NCI-H345 treated with DMSO at 0.1 percent for 48 hours (cell line): ENCODE results near the gene MIPEP.
A peak's percentile ranks its signal among the peaks of the same experiment; 100 is the strongest.

Source experiments
- DNase-seq: peaks from one replicate; lab custom pipeline; 2025; ENCODE audit not compliant: unreplicated experiment; lab: John Stamatoyannopoulos, UW

Gene MIPEP

GRCh38 chr13:23722726-23723453 lies 166.3 kb downstream of the MIPEP start:
- peak; percentile 77 for DNase-seq

- DNase-seq, result no peak
Measured at GRCh38 chr13:23718996-23719395, 170.2 kb downstream of the MIPEP start.

- DNase-seq, result no peak
Measured at GRCh38 chr13:23716401-23716800, 172.8 kb downstream of the MIPEP start.

- DNase-seq, result no peak
Measured at GRCh38 chr13:23715762-23716235, 173.4 kb downstream of the MIPEP start.

GRCh38 chr13:23715092-23715761 lies 174.0 kb downstream of the MIPEP start:
- no peak for DNase-seq

GRCh38 chr13:23714672-23715071 lies 174.5 kb downstream of the MIPEP start:
- DNase-seq, result no peak

- no peak for DNase-seq
Measured at GRCh38 chr13:23711355-23711754, 177.8 kb downstream of the MIPEP start.

- no peak for DNase-seq
Measured at GRCh38 chr13:23710366-23710765, 178.8 kb downstream of the MIPEP start.

- no peak for DNase-seq
Measured at GRCh38 chr13:23709536-23709935, 179.7 kb downstream of the MIPEP start.

- no peak for DNase-seq
Measured at GRCh38 chr13:23707674-23708073, 181.5 kb downstream of the MIPEP start.

- DNase-seq, result no peak
Measured at GRCh38 chr13:23705583-23705982, 183.6 kb downstream of the MIPEP start.

GRCh38 chr13:23703246-23703860 lies 185.8 kb downstream of the MIPEP start:
- DNase-seq, result no peak

GRCh38 chr13:23701636-23702035 lies 187.6 kb downstream of the MIPEP start:
- DNase-seq, result no peak

GRCh38 chr13:23701186-23701585 lies 188.0 kb downstream of the MIPEP start:
- DNase-seq, result no peak

- DNase-seq, result no peak
Measured at GRCh38 chr13:23699271-23699670, 189.9 kb downstream of the MIPEP start.

GRCh38 chr13:23697772-23698313 lies 191.4 kb downstream of the MIPEP start:
- no peak for DNase-seq

GRCh38 chr13:23696610-23697009 lies 192.6 kb downstream of the MIPEP start:
- no peak for DNase-seq

GRCh38 chr13:23695711-23696464 lies 193.3 kb downstream of the MIPEP start:
- DNase-seq, result no peak

- no peak for DNase-seq
Measured at GRCh38 chr13:23695196-23695595, 194.0 kb downstream of the MIPEP start.

GRCh38 chr13:23692816-23693215 lies 196.4 kb downstream of the MIPEP start:
- no peak for DNase-seq

GRCh38 chr13:23690668-23691067 lies 198.5 kb downstream of the MIPEP start:
- no peak for DNase-seq
